Left renal pelvis (tissue), 4 donors: Measurements from ENCODE around the gene RNPEPL1. TPM values are rescaled to one million over a fixed set of nuclear protein-coding genes. Genes with fewer than 3 reads are reported as not detected.
"Not testable (repeated sequence)": the region's sequence is repeated elsewhere in the genome, so short reads cannot be mapped to it uniquely, and the experiment has no call there.

Source experiments
- DNase-seq, 4 donors: peaks; one replicate each; pipeline ENCODE4 v3.0.0-alpha.2; 2013; ENCODE audit warnings: low read depth in 4 of 4, low spot score in 3 of 4
- polyA plus RNA-seq, 4 donors: library from polyadenylated mRNA; unstranded; fragments of 120-200 nt; gene quantifications; one replicate each; pipeline ENCODE4 v1.2.1, GENCODE V29; 2013; ENCODE audit not compliant: insufficient read length in 4 of 4

Gene RNPEPL1, protein sequence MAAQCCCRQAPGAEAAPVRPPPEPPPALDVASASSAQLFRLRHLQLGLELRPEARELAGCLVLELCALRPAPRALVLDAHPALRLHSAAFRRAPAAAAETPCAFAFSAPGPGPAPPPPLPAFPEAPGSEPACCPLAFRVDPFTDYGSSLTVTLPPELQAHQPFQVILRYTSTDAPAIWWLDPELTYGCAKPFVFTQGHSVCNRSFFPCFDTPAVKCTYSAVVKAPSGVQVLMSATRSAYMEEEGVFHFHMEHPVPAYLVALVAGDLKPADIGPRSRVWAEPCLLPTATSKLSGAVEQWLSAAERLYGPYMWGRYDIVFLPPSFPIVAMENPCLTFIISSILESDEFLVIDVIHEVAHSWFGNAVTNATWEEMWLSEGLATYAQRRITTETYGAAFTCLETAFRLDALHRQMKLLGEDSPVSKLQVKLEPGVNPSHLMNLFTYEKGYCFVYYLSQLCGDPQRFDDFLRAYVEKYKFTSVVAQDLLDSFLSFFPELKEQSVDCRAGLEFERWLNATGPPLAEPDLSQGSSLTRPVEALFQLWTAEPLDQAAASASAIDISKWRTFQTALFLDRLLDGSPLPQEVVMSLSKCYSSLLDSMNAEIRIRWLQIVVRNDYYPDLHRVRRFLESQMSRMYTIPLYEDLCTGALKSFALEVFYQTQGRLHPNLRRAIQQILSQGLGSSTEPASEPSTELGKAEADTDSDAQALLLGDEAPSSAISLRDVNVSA
- 10 to 100 TPM; 16.7 to 33.8 (median 25.1) TPM for polyA plus RNA-seq

DNA sequence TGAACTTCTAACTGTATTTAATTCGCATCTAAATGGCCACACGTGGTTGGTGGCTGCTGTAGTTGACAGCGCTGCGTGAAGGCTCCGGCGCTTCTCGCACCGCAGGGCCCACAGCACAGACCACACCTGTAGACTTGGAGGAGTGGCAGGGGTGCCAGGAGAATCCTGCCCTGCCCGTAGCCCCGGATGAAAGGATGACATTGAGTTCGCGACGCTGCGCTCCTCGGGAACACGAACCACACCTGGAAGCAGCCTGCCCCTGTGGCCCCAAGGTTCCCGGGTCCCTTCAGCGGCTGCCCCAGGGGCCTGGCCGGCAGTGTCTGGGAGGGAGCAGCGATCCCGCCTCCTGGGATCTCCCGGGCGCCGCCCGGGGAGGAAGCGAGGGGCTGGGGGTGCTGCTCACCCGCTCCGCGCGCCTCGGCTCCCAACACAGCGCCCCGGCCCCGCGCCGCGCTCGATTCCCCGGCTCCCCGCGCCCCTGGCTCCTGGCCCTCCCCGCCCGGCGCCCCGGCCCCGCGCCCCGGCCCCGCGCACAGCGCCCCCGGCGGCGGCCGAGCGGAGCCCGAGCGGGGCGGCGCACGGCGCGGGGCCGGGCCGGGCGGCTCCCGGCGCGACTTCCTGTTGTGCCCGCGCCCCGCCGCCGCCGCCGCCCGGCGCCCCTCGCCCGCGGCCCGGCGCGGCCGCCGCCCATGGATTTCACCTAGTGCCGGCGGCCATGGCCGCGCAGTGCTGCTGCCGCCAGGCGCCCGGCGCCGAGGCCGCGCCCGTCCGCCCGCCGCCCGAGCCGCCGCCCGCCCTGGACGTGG is at the start of gene RNPEPL1:
RNPEPL1 (plus strand) TSS at position 613 of the 806 bp plus-strand sequence; CDS start at position 716, 103 bp downstream.
- DNase-seq = no peak

DNA sequence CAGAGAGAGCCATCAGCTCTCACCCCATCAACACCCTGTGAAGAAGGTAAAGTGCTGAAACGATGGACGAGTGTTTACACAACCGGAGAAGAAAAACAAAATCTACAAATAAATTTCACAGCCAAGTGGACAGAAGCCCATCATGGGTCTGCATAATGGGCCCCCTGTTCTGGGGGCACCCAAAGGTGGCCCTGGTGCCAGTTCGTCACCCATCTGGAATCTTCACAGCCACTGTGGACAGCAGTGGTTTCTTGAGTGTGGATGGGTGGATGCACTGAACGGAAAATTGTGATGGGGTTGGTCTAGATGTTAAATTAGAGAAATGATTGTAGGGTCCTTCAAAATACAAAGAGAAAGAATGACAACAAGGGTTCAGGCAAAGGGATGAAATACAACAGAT is 49.3 kb upstream of the RNPEPL1 start:
- no peak for DNase-seq

DNA sequence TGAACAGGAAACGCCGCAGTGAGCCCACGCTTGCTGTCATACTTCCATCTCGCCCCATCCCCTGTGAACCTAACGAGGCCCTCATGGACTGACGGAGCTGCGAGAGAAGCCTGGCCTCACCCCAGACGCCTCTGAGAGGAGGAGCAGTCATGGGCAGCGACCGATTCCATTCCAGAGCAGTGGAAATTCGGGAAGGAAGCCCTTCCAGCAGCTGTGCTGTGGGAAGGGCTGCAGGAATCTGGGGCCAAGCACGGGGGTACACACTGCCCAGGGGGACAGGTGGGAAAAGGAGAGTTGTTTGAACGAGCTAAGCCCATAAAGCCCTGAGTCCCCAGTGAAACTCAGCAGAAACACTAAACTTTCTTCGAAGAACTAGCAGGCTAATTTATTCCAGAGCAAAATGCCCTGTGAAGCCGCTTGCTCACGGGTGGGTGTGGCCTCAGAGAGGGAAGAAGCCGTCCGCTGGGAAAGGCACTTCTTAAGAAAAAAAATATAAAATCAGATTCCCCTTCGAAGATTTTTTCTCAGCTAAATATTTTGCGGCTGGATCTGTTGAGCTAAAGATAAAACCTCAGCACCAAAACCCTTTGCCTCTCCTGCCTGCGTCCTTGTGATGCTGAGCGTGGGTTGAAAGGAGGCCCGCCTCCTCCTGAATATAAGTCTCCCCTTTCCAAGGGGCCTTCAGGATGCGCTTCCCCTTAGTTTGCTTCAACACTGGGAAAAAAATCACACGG is 48.7 kb upstream of the RNPEPL1 start:
- DNase-seq = no peak

- DNase-seq = no peak
These were observed 47.9 kb upstream of the RNPEPL1 start for GRCh38 chr2:240520130-240520973.

DNA sequence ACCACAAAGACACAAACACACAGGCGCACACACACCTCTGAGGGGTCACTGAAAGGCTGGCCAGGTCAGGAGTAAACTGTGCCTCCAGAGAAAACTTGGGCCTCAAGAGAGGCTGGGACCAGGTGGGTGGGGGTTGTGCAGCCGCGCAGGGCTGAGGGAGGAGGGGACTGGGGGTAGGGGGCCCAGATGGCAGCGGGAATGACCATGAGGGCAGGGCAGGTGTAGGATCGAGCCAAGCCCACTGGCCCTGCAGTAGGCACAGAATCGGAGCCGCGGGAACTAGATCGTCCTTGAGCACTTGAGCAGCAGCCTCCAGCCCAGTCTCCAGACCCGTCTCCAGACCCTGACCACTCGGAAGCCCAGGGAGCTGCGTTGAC is 47.3 kb upstream of the RNPEPL1 start:
- no peak for DNase-seq

GRCh38 chr2:240521885-240522284 is 46.4 kb upstream of the RNPEPL1 start:
- not testable (repeated sequence) for DNase-seq

DNA sequence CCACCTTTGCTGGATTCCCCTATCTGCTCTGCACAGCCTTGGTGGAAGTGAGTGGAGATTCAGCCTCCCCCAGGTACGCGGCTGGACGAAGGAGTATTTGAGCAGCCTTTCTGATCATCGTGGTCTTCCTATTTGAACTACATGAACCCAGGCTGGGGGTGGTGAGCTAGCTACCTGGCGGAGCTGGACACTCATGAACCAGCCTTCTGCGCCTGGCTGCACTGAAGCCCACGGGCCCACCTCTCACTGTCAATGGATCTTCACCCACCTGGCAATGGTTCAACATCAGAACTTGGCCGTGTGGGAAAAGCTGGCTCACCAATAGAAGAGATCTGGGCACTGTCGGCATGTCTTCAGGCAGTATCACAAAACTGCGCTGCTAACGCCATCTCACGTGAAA is 45.9 kb upstream of the RNPEPL1 start:
- no peak for DNase-seq

DNA sequence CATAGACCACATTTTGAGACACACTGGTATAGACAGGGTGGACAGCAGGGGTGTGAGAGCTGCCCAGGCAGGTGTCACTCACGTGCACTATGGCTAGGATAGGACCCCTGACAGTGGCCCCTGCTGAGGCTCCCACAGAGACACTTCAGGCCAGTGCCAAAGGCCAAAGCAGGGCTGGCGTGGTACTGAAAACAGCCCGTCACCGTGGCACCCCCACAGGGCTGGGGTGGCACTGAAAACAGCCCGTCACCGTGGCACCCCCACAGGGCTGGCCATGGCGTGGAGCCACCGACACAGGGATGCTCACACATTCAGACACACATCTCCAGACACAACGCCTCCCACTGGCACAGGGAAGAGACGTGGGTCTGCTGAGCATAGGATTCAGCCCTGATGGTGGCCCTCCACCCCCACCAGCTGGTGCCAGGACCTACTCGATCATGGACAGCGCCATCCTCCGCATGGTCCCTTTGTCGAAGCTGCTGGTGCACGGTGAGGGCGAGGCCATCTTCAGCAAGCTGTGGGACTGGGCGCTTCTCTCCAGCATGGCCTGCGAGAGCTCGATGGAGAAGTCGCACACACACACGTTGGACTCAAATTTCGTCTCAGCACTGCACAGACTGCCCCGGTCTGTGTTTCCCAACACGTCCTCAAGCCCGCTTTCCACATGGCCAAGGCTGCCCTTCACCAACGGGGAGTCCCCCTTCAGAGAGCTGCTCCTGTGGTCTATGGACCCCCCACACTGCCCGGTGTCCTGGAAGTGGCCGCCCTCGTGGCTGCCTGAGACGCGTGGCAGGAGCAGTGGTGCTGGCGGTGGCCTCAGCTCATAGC is 44.6 kb upstream of the RNPEPL1 start:
- no peak for DNase-seq

DNA sequence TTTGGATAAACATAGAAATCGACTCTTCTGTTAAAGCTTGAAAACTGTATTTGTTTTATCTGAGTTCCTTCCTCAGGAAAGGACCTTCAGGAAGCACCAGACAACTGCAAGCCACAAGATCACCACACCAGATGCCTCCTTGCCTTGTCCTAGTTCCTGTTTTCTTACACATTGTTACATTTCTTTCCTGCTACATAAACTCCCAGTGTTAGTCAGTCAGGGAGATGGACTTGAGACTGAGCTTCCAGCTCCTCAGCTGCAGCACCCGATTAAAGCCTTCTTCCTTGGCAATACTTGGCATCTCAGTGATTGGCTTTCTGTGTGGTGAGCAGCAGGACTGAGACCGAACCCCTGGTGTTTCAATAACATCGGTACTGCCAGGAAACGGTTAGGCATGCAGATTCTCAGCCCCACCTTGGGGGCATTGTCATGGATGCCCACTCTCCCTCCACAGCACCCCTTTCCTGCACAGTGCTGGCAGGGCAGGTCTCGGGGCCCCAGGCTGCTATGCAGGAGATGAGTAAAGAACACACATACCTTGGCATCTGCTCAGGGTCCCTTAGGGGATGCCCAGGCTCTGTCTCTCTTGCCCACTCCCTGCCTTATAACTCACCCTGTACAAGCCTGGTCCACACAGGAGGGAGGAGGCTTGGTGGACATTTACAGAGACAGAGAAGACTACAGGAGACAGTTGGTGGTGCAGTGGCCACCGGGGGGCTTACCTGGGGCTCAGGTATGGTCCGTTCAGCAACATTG is 43.1 kb upstream of the RNPEPL1 start:
- no peak for DNase-seq

GRCh38 chr2:240525802-240526201 is 42.5 kb upstream of the RNPEPL1 start:
- no peak for DNase-seq

GRCh38 chr2:240526521-240526920 is 41.8 kb upstream of the RNPEPL1 start:
- DNase-seq = no peak

DNA sequence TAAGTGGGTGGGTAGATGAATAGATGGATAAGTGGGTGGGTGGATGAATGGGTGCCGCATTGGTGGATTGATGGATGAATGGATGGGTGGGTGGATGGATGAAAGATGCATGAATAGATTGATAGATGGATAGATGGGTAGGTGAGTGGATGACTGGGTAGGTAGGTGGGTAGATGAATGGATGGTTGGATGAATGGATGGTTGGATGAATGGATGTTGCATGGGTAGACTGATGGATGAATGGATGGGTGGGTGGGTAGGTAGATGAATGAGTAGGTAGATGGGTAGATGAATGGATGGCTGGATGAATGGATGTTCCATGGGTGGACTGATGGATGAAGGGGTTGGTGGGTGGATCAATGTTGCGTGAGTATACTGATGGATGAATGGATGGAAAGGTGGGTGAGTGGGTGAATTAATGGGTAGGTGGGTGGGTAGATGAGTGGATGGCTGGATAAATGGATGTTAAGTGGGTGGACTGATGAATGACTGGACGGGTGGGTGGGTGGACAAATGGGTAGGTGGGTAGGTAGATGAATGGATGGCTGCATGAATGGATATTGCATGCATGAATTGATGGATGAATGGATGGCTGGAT is 41.0 kb upstream of the RNPEPL1 start:
- DNase-seq = no peak

- DNase-seq = no peak
These were observed 39.8 kb upstream of the RNPEPL1 start for GRCh38 chr2:240528406-240529040.

GRCh38 chr2:240529344-240529999 is 38.8 kb upstream of the RNPEPL1 start:
- DNase-seq = no peak

- DNase-seq = no peak
These were observed 38.1 kb upstream of the RNPEPL1 start for GRCh38 chr2:240530181-240530580.

GRCh38 chr2:240531038-240531437 is 37.2 kb upstream of the RNPEPL1 start:
- DNase-seq = no peak
